Choroid plexus epithelial cell (primary cell): ENCODE data around the gene SH3RF1.
A peak's percentile ranks its signal among the peaks of the same experiment; 100 is the strongest.

Experiments
- DNase-seq: peaks from one replicate; pipeline ENCODE4 v3.0.0-alpha.2; 2010; ENCODE audit warnings: low read depth
- H3K4me3 ChIP-seq: 2 replicates; pipeline ENCODE4 v1.5.1; 2011; ENCODE audit warnings: low read depth, mild to moderate bottlenecking, control low read depth, low read length, moderate library complexity
- CTCF ChIP-seq: conservative IDR thresholded peaks from 2 replicates; pipeline ENCODE4 v1.5.1; 2011; ENCODE audit warnings: low read depth, mild to moderate bottlenecking, control low read depth, inconsistent platforms, low read length, moderate library complexity

SH3RF1 gene

GRCh38 chr4:169100670-169101101, 170.1 kb downstream of the SH3RF1 start:
- TF ChIP-seq CTCF = no peak
- DNase-seq = no peak

GRCh38 chr4:169099771-169100180, 171.0 kb downstream of the SH3RF1 start:
- no peak for TF ChIP-seq CTCF
- peak; percentile 92 for DNase-seq
- no peak overlapping the region for H3K4me3 ChIP-seq

More at GRCh38 chr4:169100670-169101101, 170.1 kb downstream of the SH3RF1 start:
- H3K4me3 ChIP-seq = no peak overlapping the region

- DNase-seq = peak; percentile 34
- no peak overlapping the region for H3K4me3 ChIP-seq
- no peak for TF ChIP-seq CTCF
These were observed 171.6 kb downstream of the SH3RF1 start for GRCh38 chr4:169098969-169099690.

GRCh38 chr4:169098532-169098931, 172.2 kb downstream of the SH3RF1 start:
- peak; percentile 57 for DNase-seq
- no peak overlapping the region for H3K4me3 ChIP-seq
- TF ChIP-seq CTCF = no peak

- no peak for DNase-seq
- TF ChIP-seq CTCF = no peak
These were observed 172.7 kb downstream of the SH3RF1 start for GRCh38 chr4:169098054-169098497.

GRCh38 chr4:169096221-169096620, 174.5 kb downstream of the SH3RF1 start:
- no peak for TF ChIP-seq CTCF
- DNase-seq = no peak

More at GRCh38 chr4:169098054-169098497, 172.7 kb downstream of the SH3RF1 start:
- no peak overlapping the region for H3K4me3 ChIP-seq

More at GRCh38 chr4:169096221-169096620, 174.5 kb downstream of the SH3RF1 start:
- no peak overlapping the region for H3K4me3 ChIP-seq
